HepG2 (cell line): ENCODE results near the gene GABRR2. TPM values are rescaled to one million over a fixed set of nuclear protein-coding genes. Genes with fewer than 3 reads are reported as not detected.
A peak's percentile ranks its signal among the peaks of the same experiment; 100 is the strongest.

Source experiments
- ARHGAP35 ChIP-seq: sonication (generic); formaldehyde crosslinking; IDR thresholded peaks from 2 replicates; pipeline ENCODE4 v1.9.0; 2022; ENCODE audit warnings: mild to moderate bottlenecking, inconsistent platforms, moderate library complexity, missing genetic modification reagents, borderline replicate concordance
- FOXA3 ChIP-seq: IDR thresholded peaks from 2 replicates; pipeline ENCODE4 v1.6.1; 2016; ENCODE audit warnings: missing genetic modification reagents, missing compliant biosample characterization
- FOXP1 ChIP-seq, 2 experiments: fragments of 450-650 bp in 1 of 2; IDR thresholded peaks; 2 replicates each; pipeline ENCODE4 v1.6.1; 2017 to 2018; ENCODE audit warnings: antibody characterized with exemption in 1 of 2
- IRF2 ChIP-seq: IDR thresholded peaks from 2 replicates; pipeline ENCODE4 v1.6.1; 2018; ENCODE audit warnings: missing genetic modification reagents, missing compliant biosample characterization
- RBM39 ChIP-seq: fragments of 200-400 bp; formaldehyde crosslinking; IDR thresholded peaks from one replicate; pipeline ENCODE4 v1.6.1; 2018; ENCODE audit warnings: antibody characterized with exemption, mild to moderate bottlenecking, low read depth, low read length; ENCODE audit not compliant: poor library complexity, severe bottlenecking
- SMARCE1 ChIP-seq: fragments of 450-650 bp; IDR thresholded peaks from 2 replicates; pipeline ENCODE4 v1.6.1; 2017; ENCODE audit warnings: borderline replicate concordance
- ZFP36L2 ChIP-seq: sonication (generic); formaldehyde crosslinking; IDR thresholded peaks from 2 replicates; pipeline ENCODE4 v1.4.0; 2020; ENCODE audit warnings: missing genetic modification reagents
- ZNF567 ChIP-seq: sonication (generic); formaldehyde crosslinking; IDR thresholded peaks from 2 replicates; pipeline ENCODE4 v1.8.1; 2023; ENCODE audit warnings: mild to moderate bottlenecking, missing genetic modification reagents, borderline replicate concordance
- ZNF615 ChIP-seq: sonication (generic); formaldehyde crosslinking; IDR thresholded peaks from 2 replicates; pipeline ENCODE4 v1.5.0; 2020; ENCODE audit warnings: mild to moderate bottlenecking, missing genetic modification reagents, borderline replicate concordance
- ZNF616 ChIP-seq: sonication (generic); formaldehyde crosslinking; IDR thresholded peaks from 2 replicates; pipeline ENCODE4 v1.5.0; 2020; ENCODE audit warnings: low read depth, mild to moderate bottlenecking, missing genetic modification reagents
- ZNF713 ChIP-seq: sonication (generic); formaldehyde crosslinking; IDR thresholded peaks from 2 replicates; pipeline ENCODE4 v1.4.0; 2020; ENCODE audit warnings: mild to moderate bottlenecking, missing genetic modification reagents
- polyA plus RNA-seq, 8 experiments: library from polyadenylated mRNA; depleted of rRNA in 3 of 8; stranded (reverse) in 7 of 8; unstranded in 1 of 8; fragments of >200 nt; fragmentation: Illumina TruSeq in 4 of 8; extraction: Trizol in 4 of 8; gene quantifications; 2 replicates each; pipeline versions ENCODE4 v1.2.1 to v1.2.3, GENCODE V29; 2011 to 2016; ENCODE audit warnings: low read depth in 4 of 8, missing spikeins in 1 of 8, mixed read lengths in 1 of 8; ENCODE audit not compliant: insufficient read depth in 1 of 8
- total RNA-seq, 5 experiments: library from RNA; depleted of rRNA; stranded (reverse); fragments of >200 nt; fragmentation: Illumina TruSeq; extraction: Trizol; gene quantifications; 2 replicates each; pipeline ENCODE4 v1.2.3, GENCODE V29; 2016; ENCODE audit warnings: low read depth in 1 of 5
- TF ChIP-seq, protein P1 (sequence below), 2 experiments: fragments of 450-650 bp in 1 of 2; sonication (generic) in 1 of 2; formaldehyde crosslinking in 1 of 2; IDR thresholded peaks; 2 replicates each; pipeline versions ENCODE4 v1.6.1 to v1.8.0; 2016 to 2022; ENCODE audit warnings: antibody characterized with exemption in 1 of 2, mild to moderate bottlenecking in 1 of 2, missing genetic modification reagents in 1 of 2
- TF ChIP-seq, protein P2 (sequence below): sonication (generic); formaldehyde crosslinking; IDR thresholded peaks from 2 replicates; pipeline ENCODE4 v1.4.0; 2020; ENCODE audit warnings: missing genetic modification reagents, borderline replicate concordance

The GABRR2 gene
- total and polyA plus RNA-seq, 2 of the 13 experiments (the other 11 are each of a cell fraction or from before 2014, with no cell fraction given): 0.13 TPM; not detected in 1

DNA sequence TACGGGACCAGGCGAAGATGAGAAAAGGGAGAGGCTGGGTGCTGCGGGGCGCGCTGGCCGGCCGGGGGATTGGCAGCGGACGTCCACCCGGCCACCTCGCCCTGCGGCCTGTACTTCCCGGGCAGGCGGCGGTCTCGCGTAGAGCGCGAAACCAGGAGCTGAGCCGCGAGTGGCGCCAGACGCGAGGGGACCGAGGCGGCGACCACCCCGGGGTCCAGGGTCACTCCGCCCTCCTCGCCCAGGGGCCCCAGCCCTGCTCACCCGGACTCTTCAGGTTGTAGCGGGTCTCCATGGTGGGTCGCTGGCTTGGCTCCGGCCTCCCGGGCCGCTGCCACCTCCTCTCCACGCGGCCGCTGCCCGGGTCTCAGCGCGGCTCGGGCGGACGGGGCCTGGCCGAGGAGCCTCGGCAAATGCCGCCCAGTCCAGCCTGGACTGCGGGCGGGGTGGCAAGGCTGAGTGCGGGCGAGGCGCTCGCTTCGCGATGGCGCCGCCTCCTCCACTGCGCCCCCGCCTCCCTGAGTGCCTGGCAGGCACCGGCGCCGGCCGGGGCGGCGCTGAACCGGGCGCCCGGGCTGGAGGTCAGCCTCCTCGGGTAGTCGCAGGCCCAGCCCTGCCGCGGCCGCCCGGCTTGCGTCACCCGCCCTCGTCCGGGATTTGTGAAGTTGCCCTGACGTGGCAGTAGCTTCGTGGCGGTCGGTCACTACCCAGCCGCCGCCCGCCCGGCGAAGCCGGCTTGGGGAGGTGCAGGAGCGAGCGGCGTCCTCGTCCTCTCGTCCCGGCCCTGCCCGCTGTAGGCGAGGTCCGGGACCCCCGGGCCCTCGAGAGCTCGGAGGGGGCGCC, 37.4 kb upstream of the GABRR2 start, which contains the start of gene UBE2J1 (continued):
- TF ChIP-seq, protein P1, sequence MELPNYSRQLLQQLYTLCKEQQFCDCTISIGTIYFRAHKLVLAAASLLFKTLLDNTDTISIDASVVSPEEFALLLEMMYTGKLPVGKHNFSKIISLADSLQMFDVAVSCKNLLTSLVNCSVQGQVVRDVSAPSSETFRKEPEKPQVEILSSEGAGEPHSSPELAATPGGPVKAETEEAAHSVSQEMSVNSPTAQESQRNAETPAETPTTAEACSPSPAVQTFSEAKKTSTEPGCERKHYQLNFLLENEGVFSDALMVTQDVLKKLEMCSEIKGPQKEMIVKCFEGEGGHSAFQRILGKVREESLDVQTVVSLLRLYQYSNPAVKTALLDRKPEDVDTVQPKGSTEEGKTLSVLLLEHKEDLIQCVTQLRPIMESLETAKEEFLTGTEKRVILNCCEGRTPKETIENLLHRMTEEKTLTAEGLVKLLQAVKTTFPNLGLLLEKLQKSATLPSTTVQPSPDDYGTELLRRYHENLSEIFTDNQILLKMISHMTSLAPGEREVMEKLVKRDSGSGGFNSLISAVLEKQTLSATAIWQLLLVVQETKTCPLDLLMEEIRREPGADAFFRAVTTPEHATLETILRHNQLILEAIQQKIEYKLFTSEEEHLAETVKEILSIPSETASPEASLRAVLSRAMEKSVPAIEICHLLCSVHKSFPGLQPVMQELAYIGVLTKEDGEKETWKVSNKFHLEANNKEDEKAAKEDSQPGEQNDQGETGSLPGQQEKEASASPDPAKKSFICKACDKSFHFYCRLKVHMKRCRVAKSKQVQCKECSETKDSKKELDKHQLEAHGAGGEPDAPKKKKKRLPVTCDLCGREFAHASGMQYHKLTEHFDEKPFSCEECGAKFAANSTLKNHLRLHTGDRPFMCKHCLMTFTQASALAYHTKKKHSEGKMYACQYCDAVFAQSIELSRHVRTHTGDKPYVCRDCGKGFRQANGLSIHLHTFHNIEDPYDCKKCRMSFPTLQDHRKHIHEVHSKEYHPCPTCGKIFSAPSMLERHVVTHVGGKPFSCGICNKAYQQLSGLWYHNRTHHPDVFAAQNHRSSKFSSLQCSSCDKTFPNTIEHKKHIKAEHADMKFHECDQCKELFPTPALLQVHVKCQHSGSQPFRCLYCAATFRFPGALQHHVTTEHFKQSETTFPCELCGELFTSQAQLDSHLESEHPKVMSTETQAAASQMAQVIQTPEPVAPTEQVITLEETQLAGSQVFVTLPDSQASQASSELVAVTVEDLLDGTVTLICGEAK (IDR thresholded peaks at IDR 0.05): no peak
- TF ChIP-seq, protein P1 (CRISPR knock-in tag; IDR thresholded peaks at IDR 0.05): peak; percentile 84
- TF ChIP-seq SMARCE1 (no peak), FOXA3 (CRISPR knock-in tag) (no peak), IRF2 (CRISPR knock-in tag) (peak; percentile 24; the same call in 1 of the 2 replicates), FOXP1 (IDR thresholded peaks at IDR 0.05) (no peak), FOXP1 (CRISPR knock-in tag; IDR thresholded peaks at IDR 0.05) (no peak), RBM39 (no peak), ZNF567 (CRISPR knock-in tag) (no peak), ZFP36L2 (CRISPR knock-in tag) (no peak; the same call in 1 of the 2 replicates), ARHGAP35 (peak; percentile 81), ZNF713 (CRISPR knock-in tag) (no peak), ZNF616 (CRISPR knock-in tag) (peak; percentile 70), ZNF615 (CRISPR knock-in tag) (0 out of 2 replicates have a peak, but pooled peaks have one; percentile 56)
- TF ChIP-seq, protein P2, sequence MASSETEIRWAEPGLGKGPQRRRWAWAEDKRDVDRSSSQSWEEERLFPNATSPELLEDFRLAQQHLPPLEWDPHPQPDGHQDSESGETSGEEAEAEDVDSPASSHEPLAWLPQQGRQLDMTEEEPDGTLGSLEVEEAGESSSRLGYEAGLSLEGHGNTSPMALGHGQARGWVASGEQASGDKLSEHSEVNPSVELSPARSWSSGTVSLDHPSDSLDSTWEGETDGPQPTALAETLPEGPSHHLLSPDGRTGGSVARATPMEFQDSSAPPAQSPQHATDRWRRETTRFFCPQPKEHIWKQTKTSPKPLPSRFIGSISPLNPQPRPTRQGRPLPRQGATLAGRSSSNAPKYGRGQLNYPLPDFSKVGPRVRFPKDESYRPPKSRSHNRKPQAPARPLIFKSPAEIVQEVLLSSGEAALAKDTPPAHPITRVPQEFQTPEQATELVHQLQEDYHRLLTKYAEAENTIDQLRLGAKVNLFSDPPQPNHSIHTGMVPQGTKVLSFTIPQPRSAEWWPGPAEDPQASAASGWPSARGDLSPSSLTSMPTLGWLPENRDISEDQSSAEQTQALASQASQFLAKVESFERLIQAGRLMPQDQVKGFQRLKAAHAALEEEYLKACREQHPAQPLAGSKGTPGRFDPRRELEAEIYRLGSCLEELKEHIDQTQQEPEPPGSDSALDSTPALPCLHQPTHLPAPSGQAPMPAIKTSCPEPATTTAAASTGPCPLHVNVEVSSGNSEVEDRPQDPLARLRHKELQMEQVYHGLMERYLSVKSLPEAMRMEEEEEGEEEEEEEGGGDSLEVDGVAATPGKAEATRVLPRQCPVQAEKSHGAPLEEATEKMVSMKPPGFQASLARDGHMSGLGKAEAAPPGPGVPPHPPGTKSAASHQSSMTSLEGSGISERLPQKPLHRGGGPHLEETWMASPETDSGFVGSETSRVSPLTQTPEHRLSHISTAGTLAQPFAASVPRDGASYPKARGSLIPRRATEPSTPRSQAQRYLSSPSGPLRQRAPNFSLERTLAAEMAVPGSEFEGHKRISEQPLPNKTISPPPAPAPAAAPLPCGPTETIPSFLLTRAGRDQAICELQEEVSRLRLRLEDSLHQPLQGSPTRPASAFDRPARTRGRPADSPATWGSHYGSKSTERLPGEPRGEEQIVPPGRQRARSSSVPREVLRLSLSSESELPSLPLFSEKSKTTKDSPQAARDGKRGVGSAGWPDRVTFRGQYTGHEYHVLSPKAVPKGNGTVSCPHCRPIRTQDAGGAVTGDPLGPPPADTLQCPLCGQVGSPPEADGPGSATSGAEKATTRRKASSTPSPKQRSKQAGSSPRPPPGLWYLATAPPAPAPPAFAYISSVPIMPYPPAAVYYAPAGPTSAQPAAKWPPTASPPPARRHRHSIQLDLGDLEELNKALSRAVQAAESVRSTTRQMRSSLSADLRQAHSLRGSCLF (CRISPR knock-in tag): no peak
